HG03139 (cell line): Measurements from ENCODE around the gene IGDCC3.

Experiments
- ATAC-seq: cut with Tn5 transposase; IDR thresholded peaks from one replicate; pipeline ENCODE4 v1.9.1; 2021; ENCODE audit not compliant: unreplicated experiment

The IGDCC3 gene

GRCh38 chr15:65377976-65378366 lies at the start of gene IGDCC3:
Gene IGDCC3 (minus strand): TSS chr15:65378002. CDS start chr15:65377788, 214 bp downstream.
- no peak for ATAC-seq

GRCh38 chr15:65426216-65426853 lies 48.5 kb upstream of the IGDCC3 start:
- no peak for ATAC-seq

- no peak for ATAC-seq
Measured at GRCh38 chr15:65424683-65425082, 46.9 kb upstream of the IGDCC3 start.

- no peak for ATAC-seq
Measured at GRCh38 chr15:65423976-65424679, 46.3 kb upstream of the IGDCC3 start.

- ATAC-seq, result no peak
Measured at GRCh38 chr15:65423150-65423975, 45.6 kb upstream of the IGDCC3 start.

GRCh38 chr15:65421360-65422215 lies 43.8 kb upstream of the IGDCC3 start:
- no peak for ATAC-seq

GRCh38 chr15:65420975-65421359 lies 43.2 kb upstream of the IGDCC3 start:
- ATAC-seq, result no peak

- ATAC-seq, result no peak
Measured at GRCh38 chr15:65418596-65418995, 40.8 kb upstream of the IGDCC3 start.

GRCh38 chr15:65416845-65417416 lies 39.1 kb upstream of the IGDCC3 start:
- ATAC-seq, result no peak

GRCh38 chr15:65414841-65415621 lies 37.2 kb upstream of the IGDCC3 start:
- ATAC-seq, result no peak

GRCh38 chr15:65413760-65414144 lies 36.0 kb upstream of the IGDCC3 start:
- ATAC-seq, result no peak

GRCh38 chr15:65413051-65413759 lies 35.4 kb upstream of the IGDCC3 start:
- ATAC-seq, result no peak

GRCh38 chr15:65412556-65412955 lies 34.8 kb upstream of the IGDCC3 start:
- no peak for ATAC-seq

- no peak for ATAC-seq
Measured at GRCh38 chr15:65411465-65412071, 33.8 kb upstream of the IGDCC3 start.

- ATAC-seq, result no peak
Measured at GRCh38 chr15:65410972-65411371, 33.2 kb upstream of the IGDCC3 start.

GRCh38 chr15:65410036-65410435 lies 32.2 kb upstream of the IGDCC3 start:
- ATAC-seq, result no peak

- ATAC-seq, result no peak
Measured at GRCh38 chr15:65409036-65409631, 31.3 kb upstream of the IGDCC3 start.

- no peak for ATAC-seq
Measured at GRCh38 chr15:65408324-65409035, 30.7 kb upstream of the IGDCC3 start.
